Measurements from ENCODE around the gene FOXI2.

FOXI2 gene

GRCh38 chr10:127740596-127740995 is 3.6 kb downstream of the FOXI2 start:
- TF ChIP-seq CTCF (conservative IDR thresholded peaks at IDR 0.05; ENCODE audit: low read depth, low read length) = no peak
- DNase-seq (ENCODE audit: low read depth) = no peak
- no peak overlapping the region for H3K4me3 ChIP-seq (ENCODE audit: low read length)

- no peak overlapping the region for H3K4me3 ChIP-seq (ENCODE audit: low read length)
- TF ChIP-seq CTCF (conservative IDR thresholded peaks at IDR 0.05; ENCODE audit: low read depth, low read length) = no peak
- no peak for DNase-seq (ENCODE audit: low read depth)
These were observed 6.2 kb downstream of the FOXI2 start for GRCh38 chr10:127743205-127743604.

- TF ChIP-seq CTCF (conservative IDR thresholded peaks at IDR 0.05; ENCODE audit: low read depth, low read length) = no peak
- DNase-seq (ENCODE audit: low read depth) = no peak
- H3K4me3 ChIP-seq (ENCODE audit: low read length) = no peak overlapping the region
These were observed 8.0 kb downstream of the FOXI2 start for GRCh38 chr10:127744956-127745355.

- TF ChIP-seq CTCF (conservative IDR thresholded peaks at IDR 0.05; ENCODE audit: low read depth, low read length) = no peak
- no peak overlapping the region for H3K4me3 ChIP-seq (ENCODE audit: low read length)
- DNase-seq (ENCODE audit: low read depth) = no peak
These were observed 8.9 kb downstream of the FOXI2 start for GRCh38 chr10:127745861-127746260.

GRCh38 chr10:127755753-127756152 is 18.8 kb downstream of the FOXI2 start:
- no peak for TF ChIP-seq CTCF (conservative IDR thresholded peaks at IDR 0.05; ENCODE audit: low read depth, low read length)
- no peak overlapping the region for H3K4me3 ChIP-seq (ENCODE audit: low read length)
- DNase-seq (ENCODE audit: low read depth) = no peak

- H3K4me3 ChIP-seq (ENCODE audit: low read length) = no peak overlapping the region
- DNase-seq (ENCODE audit: low read depth) = no peak
- TF ChIP-seq CTCF (conservative IDR thresholded peaks at IDR 0.05; ENCODE audit: low read depth, low read length) = no peak
These were observed 19.3 kb downstream of the FOXI2 start for GRCh38 chr10:127756264-127756663.

- H3K4me3 ChIP-seq (ENCODE audit: low read length) = no peak overlapping the region
- no peak for TF ChIP-seq CTCF (conservative IDR thresholded peaks at IDR 0.05; ENCODE audit: low read depth, low read length)
- DNase-seq (ENCODE audit: low read depth) = no peak
These were observed 20.0 kb downstream of the FOXI2 start for GRCh38 chr10:127757033-127757432.
